GM19463 (cell line): Measurements from ENCODE around the gene ATP6V1G1.

Experiments
- ATAC-seq: cut with Tn5 transposase; IDR thresholded peaks from one replicate; pipeline ENCODE4 v1.9.1; 2021; ENCODE audit warnings: mild to moderate bottlenecking, moderate library complexity; ENCODE audit not compliant: unreplicated experiment

Gene ATP6V1G1

GRCh38 chr9:114611516-114612271 is 24.1 kb downstream of the ATP6V1G1 start:
- ATAC-seq = peak; percentile 40

- no peak for ATAC-seq
Measured at GRCh38 chr9:114612272-114612923, 24.8 kb downstream of the ATP6V1G1 start.

- no peak for ATAC-seq
Measured at GRCh38 chr9:114613087-114613486, 25.5 kb downstream of the ATP6V1G1 start.

GRCh38 chr9:114613919-114614318 is 26.4 kb downstream of the ATP6V1G1 start:
- no peak for ATAC-seq

- ATAC-seq = no peak
Measured at GRCh38 chr9:114614373-114614772, 26.8 kb downstream of the ATP6V1G1 start.

- ATAC-seq = peak; percentile 69
Measured at GRCh38 chr9:114616684-114617520, 29.3 kb downstream of the ATP6V1G1 start.

- ATAC-seq = peak; percentile 46
Measured at GRCh38 chr9:114619191-114619761, 31.7 kb downstream of the ATP6V1G1 start.

- no peak for ATAC-seq
Measured at GRCh38 chr9:114621561-114621960, 34.0 kb downstream of the ATP6V1G1 start.

- no peak for ATAC-seq
Measured at GRCh38 chr9:114621975-114622609, 34.5 kb downstream of the ATP6V1G1 start.

GRCh38 chr9:114624677-114625076 is 37.1 kb downstream of the ATP6V1G1 start:
- no peak for ATAC-seq

GRCh38 chr9:114626415-114627020 is 38.9 kb downstream of the ATP6V1G1 start:
- no peak for ATAC-seq

GRCh38 chr9:114627553-114627952 is 40.0 kb downstream of the ATP6V1G1 start:
- no peak for ATAC-seq

GRCh38 chr9:114629563-114630090 is 42.1 kb downstream of the ATP6V1G1 start:
- no peak for ATAC-seq

- ATAC-seq = no peak
Measured at GRCh38 chr9:114631166-114631565, 43.6 kb downstream of the ATP6V1G1 start.

GRCh38 chr9:114633438-114634089 is 46.0 kb downstream of the ATP6V1G1 start:
- ATAC-seq = no peak

GRCh38 chr9:114634387-114634786 is 46.8 kb downstream of the ATP6V1G1 start:
- ATAC-seq = no peak

- ATAC-seq = no peak
Measured at GRCh38 chr9:114638404-114638803, 50.8 kb downstream of the ATP6V1G1 start.

- no peak for ATAC-seq
Measured at GRCh38 chr9:114641967-114642366, 54.4 kb downstream of the ATP6V1G1 start.

GRCh38 chr9:114643001-114643400 is 55.4 kb downstream of the ATP6V1G1 start:
- no peak for ATAC-seq

- ATAC-seq = no peak
Measured at GRCh38 chr9:114643896-114644295, 56.3 kb downstream of the ATP6V1G1 start.
